Tibial nerve (tissue), 4 donors: ENCODE measurements around the gene TDP1. TPM values are rescaled to one million over a fixed set of nuclear protein-coding genes. Genes with fewer than 3 reads are reported as not detected.
A peak's percentile ranks its signal among the peaks of the same experiment; 100 is the strongest.
"Not testable (repeated sequence)": the region's sequence is repeated elsewhere in the genome, so short reads cannot be mapped to it uniquely, and the experiment has no call there.

Experiments used
- DNase-seq, 2 donors: peaks; one replicate each; pipeline ENCODE4 v3.0.0-alpha.2; 2019; ENCODE audit warnings: low spot score in 2 of 2
- H3K27ac ChIP-seq, 4 donors: fragments of 200-600 bp; sonication (generic) in 3 of 4; one replicate each; pipeline ENCODE4 v1.5.1; 2017 to 2019; ENCODE audit warnings: mild to moderate bottlenecking in 1 of 4
- H3K27me3 ChIP-seq, 2 donors: fragments of 200-600 bp; sonication (generic) in 1 of 2; one replicate each; pipeline versions ENCODE4 v1.5.1 to v1.6.0; 2017 to 2019
- H3K36me3 ChIP-seq, 3 donors: fragments of 200-600 bp; sonication (generic); one replicate each; pipeline ENCODE4 v1.5.1; 2018 to 2019
- H3K4me1 ChIP-seq, 4 donors: fragments of 200-600 bp; sonication (generic) in 3 of 4; one replicate each; pipeline ENCODE4 v1.5.1; 2017 to 2019
- H3K4me3 ChIP-seq, 4 donors: fragments of 200-600 bp; sonication (generic) in 3 of 4; one replicate each; pipeline ENCODE4 v1.5.1; 2017 to 2019; ENCODE audit warnings: mild to moderate bottlenecking in 1 of 4, moderate library complexity in 1 of 4
- H3K9me3 ChIP-seq, 4 donors: fragments of 200-600 bp; sonication (generic) in 3 of 4; one replicate each; pipeline ENCODE4 v1.5.1; 2017 to 2019
- CTCF ChIP-seq, 5 experiments: fragments of 200-600 bp in 3 of 5; fragments of 450-650 bp in 2 of 5; sonication (generic) in 3 of 5; IDR thresholded peaks; one replicate each; pipeline ENCODE4 v1.5.1; 2016 to 2019; ENCODE audit warnings: antibody characterized with exemption in 5 of 5, mild to moderate bottlenecking in 3 of 5, moderate library complexity in 2 of 5
- EP300 ChIP-seq, 2 donors: sonication (generic); formaldehyde crosslinking; IDR thresholded peaks; one replicate each; pipeline ENCODE4 v1.6.1; 2017; ENCODE audit warnings: antibody characterized with exemption in 2 of 2, mild to moderate bottlenecking in 1 of 2
- POLR2A ChIP-seq, 2 donors: fragments of 450-650 bp; IDR thresholded peaks; one replicate each; pipeline ENCODE4 v1.6.1; 2017; ENCODE audit warnings: antibody characterized with exemption in 2 of 2, mild to moderate bottlenecking in 2 of 2, moderate library complexity in 2 of 2
- WGBS, 2 donors: methylation state at CpG; one replicate each; pipeline ENCODE4 v1.1.5; 2018; 5-methylcytosine and 5-hydroxymethylcytosine counted together
- total RNA-seq, 4 donors: library from RNA; depleted of rRNA; stranded (reverse); fragments of >200 nt; gene quantifications; one replicate each; pipeline ENCODE4 v1.1.0, GENCODE V29; 2016

TDP1 gene
- total RNA-seq, 4 donors from 2014 or later: 5.9 to 9.0 (median 6.5) TPM

GRCh38 chr14:90087433-90087832, 131.7 kb downstream of the TDP1 start:
- H3K27ac ChIP-seq: no peak overlapping the region
- H3K36me3 ChIP-seq: no peaks in the 10 kb centered on the region
- no peaks in the 10 kb centered on the region for H3K27me3 ChIP-seq
- peak; percentile 25 to 62 for DNase-seq
- no peak overlapping the region for H3K4me3 ChIP-seq
- 70 to 79% methylated on average over 6 of the region's 6 CpGs for WGBS, 2 donors
- no peaks in the 10 kb centered on the region for H3K4me1 ChIP-seq
- H3K9me3 ChIP-seq: no peaks in the 10 kb centered on the region
- TF ChIP-seq EP300 (IDR thresholded peaks at IDR 0.05): peak in 1 of 2 donors; percentile 81
- no peak for TF ChIP-seq CTCF (IDR thresholded peaks at IDR 0.05)
- TF ChIP-seq POLR2A (IDR thresholded peaks at IDR 0.05): no peak

- no peak overlapping the region for H3K27ac ChIP-seq
- H3K4me1 ChIP-seq: no peaks in the 10 kb centered on the region
- no peaks in the 10 kb centered on the region for H3K27me3 ChIP-seq
- no peak for DNase-seq
- TF ChIP-seq CTCF (IDR thresholded peaks at IDR 0.05): no peak
- TF ChIP-seq EP300 (IDR thresholded peaks at IDR 0.05): no peak
- no peak for TF ChIP-seq POLR2A (IDR thresholded peaks at IDR 0.05)
- H3K4me3 ChIP-seq: no peak overlapping the region
- no peaks in the 10 kb centered on the region for H3K9me3 ChIP-seq
- WGBS, 2 donors: 60 to 74% methylated on average over 2 of the region's 2 CpGs
- H3K36me3 ChIP-seq: no peaks in the 10 kb centered on the region
Measured at GRCh38 chr14:90088176-90088575, 132.4 kb downstream of the TDP1 start.

- H3K27ac ChIP-seq, H3K9me3 ChIP-seq, H3K36me3 ChIP-seq, DNase-seq, H3K27me3 ChIP-seq, H3K4me1 ChIP-seq, H3K4me3 ChIP-seq: not testable (repeated sequence)
- WGBS, 2 donors: 46 to 52% methylated on average over 6 of the region's 6 CpGs
Measured at GRCh38 chr14:90089486-90089885, 133.8 kb downstream of the TDP1 start.

- H3K27ac ChIP-seq: no peak overlapping the region
- TF ChIP-seq POLR2A (IDR thresholded peaks at IDR 0.05) (no peak), EP300 (IDR thresholded peaks at IDR 0.05) (no peak), CTCF (IDR thresholded peaks at IDR 0.05) (no peak)
- no peak overlapping the region for H3K4me3 ChIP-seq
- no peaks in the 10 kb centered on the region for H3K4me1 ChIP-seq
- WGBS, 2 donors: 26 to 32% methylated on average over 1 of the region's 1 CpG
- no peaks in the 10 kb centered on the region for H3K9me3 ChIP-seq
- no peaks in the 10 kb centered on the region for H3K27me3 ChIP-seq
- no peak for DNase-seq
- H3K36me3 ChIP-seq: no peaks in the 10 kb centered on the region
Measured at GRCh38 chr14:90091393-90091792, 135.7 kb downstream of the TDP1 start.

GRCh38 chr14:90093942-90094595, 138.3 kb downstream of the TDP1 start:
- Histone ChIP-seq H3K36me3 (no peaks in the 10 kb centered on the region), H3K27ac (no peak overlapping the region), H3K27me3 (no peaks in the 10 kb centered on the region), H3K9me3 (no peaks in the 10 kb centered on the region), H3K4me3 (no peak overlapping the region), H3K4me1 (no peaks in the 10 kb centered on the region)
- DNase-seq: no peak
- TF ChIP-seq CTCF (IDR thresholded peaks at IDR 0.05): no peak
- no peak for TF ChIP-seq POLR2A (IDR thresholded peaks at IDR 0.05)
- no peak for TF ChIP-seq EP300 (IDR thresholded peaks at IDR 0.05)
- 72 to 79% methylated on average over 2 of the region's 2 CpGs for WGBS, 2 donors

Other genes with a start within 250 kb of the TDP1 start
- gene EFCAB11, start 1.2 kb upstream of the TDP1 start, total RNA-seq: 1 to 10 TPM; 2.2 to 7.8 (median 4.4) TPM
- gene KCNK13, start 106.1 kb downstream of the TDP1 start, total RNA-seq: 1 to 10 TPM in 1 of 4 donors, under 1 TPM in 3; 0.20 to 3.6 (median 0.53) TPM